Measurements from ENCODE around the gene PSMB3. TPM values are rescaled to one million over a fixed set of nuclear protein-coding genes. Genes with fewer than 3 reads are reported as not detected.
A peak's percentile ranks its signal among the peaks of the same experiment; 100 is the strongest.
"Not testable (repeated sequence)": the region's sequence is repeated elsewhere in the genome, so short reads cannot be mapped to it uniquely, and the experiment has no call there.

The PSMB3 gene
- total RNA-seq, 1 experiment from 2014 or later = 479 TPM

DNA sequence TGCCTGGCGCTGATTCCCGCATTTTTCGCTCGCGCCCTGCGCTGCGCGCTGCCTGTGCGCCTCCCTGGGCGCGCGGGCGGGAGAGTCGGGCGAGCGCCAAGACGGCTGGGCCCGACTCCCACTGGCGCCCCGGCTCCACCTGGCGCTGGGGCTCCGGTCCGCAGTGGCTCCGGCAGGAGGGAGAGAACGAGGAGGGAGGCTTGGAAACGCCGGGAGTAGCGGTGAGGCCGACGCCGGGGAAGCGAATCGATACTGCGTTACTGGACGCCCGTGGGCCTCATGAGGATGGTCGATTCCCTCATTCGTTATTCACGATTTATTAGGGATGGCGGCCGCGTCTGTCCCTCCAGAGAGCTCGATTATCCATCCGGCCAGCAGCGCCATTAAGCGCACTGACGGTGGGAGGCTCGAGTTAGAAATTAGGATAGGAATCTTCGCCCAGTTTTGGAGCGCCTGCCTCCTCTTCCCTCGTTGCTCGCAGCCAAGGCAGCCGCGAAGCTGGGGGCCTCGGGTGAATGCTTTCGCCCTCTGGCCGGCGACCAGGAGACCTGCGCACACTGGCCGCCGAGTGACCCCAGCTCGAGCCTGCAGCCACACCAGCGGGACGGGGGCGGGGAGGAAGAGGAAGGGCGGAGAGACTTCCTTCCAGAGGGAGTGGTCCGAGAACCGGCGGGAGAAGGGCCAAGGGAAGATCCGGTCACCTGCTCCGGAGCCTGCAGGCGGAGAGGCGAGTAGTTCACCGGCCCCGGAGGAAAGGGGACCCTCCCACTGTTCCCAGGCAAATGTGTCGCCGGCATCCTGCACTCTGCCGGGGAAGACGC is 3.1 kb upstream of the PSMB3 start:
- DNase-seq (ENCODE audit: low read depth) = peak; percentile 86

GRCh38 chr17:38750044-38750311 is 2.6 kb upstream of the PSMB3 start:
- no peak for DNase-seq (ENCODE audit: low read depth)

DNA sequence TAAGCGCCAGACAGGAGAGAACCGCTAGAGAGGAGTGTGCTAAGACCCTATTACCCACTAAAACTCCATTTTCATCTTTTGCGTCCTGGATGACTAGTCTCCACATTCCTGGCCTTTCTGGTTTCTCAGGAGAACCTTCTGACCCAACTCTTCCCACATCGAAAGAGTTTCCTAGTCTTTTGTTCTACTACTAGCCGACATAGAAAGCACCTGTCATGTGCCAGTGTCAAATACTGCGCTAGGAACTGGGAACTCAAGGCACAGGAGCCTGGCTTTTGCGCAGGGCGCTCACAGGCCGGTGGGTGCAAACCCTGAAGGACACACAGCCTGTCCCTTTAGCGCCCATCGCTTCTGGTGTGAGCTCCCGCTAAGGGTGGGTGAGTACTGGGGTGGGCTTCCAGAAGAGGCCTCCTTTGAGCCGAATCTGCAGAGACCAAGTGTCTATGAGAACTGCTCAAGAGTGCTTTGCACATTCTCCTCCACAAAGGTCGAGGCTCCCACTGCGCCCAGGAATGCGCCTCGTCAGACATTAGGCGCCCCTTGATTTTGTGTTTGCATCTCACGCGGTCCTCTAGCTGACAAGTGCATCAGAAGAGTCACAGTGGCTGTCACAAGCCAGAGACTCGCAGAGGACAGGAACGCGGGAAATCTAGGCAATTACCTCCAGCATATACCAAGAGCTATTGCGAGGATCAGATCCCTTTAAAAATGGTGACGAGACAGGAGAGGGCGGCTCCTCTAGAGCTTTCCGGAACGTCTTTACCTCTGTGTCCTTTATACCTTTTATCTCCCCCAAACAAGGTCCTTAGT is 2.0 kb upstream of the PSMB3 start:
- DNase-seq (ENCODE audit: low read depth) = no peak

DNA sequence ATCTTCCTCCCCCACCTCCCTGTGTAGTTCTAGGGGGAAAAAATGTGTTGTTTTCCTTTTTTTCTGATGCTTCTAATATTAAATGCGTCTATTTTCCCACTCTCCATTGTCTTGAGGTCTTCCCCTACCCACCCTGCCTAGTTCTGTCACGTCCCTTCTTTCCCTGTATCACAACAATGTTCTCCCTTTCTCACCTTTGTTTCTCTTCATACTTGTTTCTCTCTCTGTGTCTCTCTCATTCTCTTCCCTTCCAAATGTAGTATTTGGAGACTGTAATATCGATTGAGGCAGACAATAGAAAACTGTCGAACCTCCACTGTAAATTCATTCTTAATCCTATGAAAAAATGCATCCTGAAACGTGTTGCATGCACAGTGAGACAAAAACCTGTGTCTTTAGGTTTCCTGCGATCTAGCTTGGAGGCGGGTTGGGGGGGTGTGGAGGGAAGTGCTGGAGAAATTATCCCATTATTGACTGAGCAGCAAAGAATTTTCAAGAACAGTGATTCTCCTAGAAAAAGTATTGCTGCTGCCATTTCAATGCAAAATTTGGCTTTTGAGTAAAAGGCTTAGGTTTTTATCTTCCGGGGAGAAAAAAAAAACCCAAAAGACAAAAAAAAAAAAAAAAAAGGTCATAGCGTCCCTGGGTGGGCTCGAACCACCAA is 1.3 kb upstream of the PSMB3 start:
- DNase-seq (ENCODE audit: low read depth) = no peak

DNA sequence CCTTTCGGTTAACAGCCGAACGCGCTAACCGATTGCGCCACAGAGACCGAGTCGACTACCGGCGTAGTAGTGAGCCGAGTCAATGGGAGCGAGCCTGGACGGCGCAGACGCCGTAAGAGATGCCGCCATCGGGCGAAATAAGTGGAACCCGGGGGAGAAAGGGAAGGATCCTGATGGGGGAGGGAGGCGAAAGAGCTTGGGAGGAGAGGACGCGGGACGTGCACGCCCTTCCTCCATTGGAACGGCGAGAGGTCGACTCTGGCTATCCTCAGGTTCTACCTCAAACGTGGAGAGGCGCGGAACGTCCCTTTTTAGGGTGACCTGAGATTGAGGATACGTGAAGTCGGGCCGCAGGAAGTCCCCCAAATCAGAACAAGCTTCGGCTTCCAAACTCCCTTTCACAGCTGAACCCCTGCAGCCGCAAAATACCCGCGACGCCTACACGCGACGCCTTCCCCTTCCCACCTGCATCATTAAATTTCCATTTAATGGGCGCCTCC is 683 bp upstream of the PSMB3 start:
- DNase-seq (ENCODE audit: low read depth) = peak; percentile 76

DNA sequence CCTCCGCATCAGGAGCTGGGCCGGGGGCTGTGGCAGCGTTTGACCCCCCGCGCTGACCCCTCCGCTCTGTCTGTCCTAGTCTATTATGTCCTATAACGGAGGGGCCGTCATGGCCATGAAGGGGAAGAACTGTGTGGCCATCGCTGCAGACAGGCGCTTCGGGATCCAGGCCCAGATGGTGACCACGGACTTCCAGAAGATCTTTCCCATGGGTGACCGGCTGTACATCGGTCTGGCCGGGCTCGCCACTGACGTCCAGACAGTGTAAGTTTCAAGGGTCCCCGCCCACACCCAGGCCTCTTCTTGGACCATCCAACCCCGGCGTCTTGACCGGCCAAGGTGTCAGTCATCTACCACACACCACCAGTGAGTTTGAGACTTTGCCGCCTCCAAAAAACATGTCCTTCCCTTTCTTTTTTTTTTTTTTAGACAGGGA is 548 bp downstream of the PSMB3 start:
- DNase-seq (ENCODE audit: low read depth) = no peak

GRCh38 chr17:38761612-38762011 is 9.1 kb downstream of the PSMB3 start:
- no peak for DNase-seq (ENCODE audit: low read depth)

DNA sequence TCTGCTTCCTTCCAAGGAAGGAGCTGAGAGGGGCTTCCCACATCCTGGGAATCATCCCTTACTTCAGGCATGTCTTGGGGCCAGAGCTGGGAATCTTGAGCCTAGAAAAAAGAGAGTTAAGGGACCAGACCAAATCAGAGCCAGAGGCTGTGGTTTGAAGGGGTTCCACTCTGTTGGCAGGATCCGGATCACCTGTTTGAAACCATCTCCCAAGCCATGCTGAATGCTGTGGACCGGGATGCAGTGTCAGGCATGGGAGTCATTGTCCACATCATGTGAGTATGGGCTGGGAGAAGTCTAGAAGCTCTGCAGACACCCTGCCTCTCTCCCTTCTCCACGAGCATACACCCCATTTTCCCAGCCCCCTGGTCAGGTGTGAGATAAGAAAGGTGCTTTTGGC is 9.7 kb downstream of the PSMB3 start:
- no peak for DNase-seq (ENCODE audit: low read depth)

GRCh38 chr17:38766341-38766740 is 13.8 kb downstream of the PSMB3 start:
- DNase-seq (ENCODE audit: low read depth) = no peak

DNA sequence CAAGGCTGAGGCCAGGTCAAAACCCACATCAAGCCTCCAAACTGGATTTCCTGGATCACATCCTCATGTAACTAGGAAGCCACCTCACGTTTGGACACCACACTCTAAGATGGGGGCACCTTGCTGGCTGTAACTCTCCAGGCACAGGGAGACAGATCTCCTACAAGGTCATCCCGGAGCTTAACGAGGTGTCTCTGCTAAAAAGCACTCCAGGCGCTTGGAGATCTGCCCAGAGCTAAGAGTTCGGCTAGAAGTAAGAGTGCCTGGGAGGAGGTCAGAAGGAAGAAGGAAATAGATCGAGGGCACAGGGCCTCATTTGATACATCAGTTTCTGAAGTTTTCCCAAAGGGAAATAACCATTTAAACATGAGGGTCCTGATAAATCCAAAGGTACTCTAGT is 15.9 kb downstream of the PSMB3 start:
- DNase-seq (ENCODE audit: low read depth) = no peak

DNA sequence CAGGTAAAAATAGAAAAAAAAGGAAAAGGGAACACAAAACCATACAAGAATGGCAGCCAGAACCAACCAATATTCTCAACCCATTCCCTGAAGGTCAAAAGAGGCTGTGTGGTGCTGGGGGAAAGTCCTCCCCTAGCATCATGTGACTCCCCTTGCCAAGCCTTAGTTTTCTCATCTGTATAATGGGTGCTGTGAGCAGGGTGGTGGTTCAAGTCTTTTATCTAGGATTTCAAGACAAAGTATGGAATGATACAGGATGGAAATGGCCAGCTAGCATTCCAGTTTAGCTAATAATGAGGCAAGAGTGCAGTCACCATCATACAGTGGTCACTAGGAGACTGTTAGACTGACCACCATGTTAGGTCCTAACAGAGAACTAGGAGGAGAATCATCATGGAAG is 20.7 kb downstream of the PSMB3 start:
- no peak for DNase-seq (ENCODE audit: low read depth)

GRCh38 chr17:38777641-38778250 is 25.2 kb downstream of the PSMB3 start:
- no peak for DNase-seq (ENCODE audit: low read depth)

DNA sequence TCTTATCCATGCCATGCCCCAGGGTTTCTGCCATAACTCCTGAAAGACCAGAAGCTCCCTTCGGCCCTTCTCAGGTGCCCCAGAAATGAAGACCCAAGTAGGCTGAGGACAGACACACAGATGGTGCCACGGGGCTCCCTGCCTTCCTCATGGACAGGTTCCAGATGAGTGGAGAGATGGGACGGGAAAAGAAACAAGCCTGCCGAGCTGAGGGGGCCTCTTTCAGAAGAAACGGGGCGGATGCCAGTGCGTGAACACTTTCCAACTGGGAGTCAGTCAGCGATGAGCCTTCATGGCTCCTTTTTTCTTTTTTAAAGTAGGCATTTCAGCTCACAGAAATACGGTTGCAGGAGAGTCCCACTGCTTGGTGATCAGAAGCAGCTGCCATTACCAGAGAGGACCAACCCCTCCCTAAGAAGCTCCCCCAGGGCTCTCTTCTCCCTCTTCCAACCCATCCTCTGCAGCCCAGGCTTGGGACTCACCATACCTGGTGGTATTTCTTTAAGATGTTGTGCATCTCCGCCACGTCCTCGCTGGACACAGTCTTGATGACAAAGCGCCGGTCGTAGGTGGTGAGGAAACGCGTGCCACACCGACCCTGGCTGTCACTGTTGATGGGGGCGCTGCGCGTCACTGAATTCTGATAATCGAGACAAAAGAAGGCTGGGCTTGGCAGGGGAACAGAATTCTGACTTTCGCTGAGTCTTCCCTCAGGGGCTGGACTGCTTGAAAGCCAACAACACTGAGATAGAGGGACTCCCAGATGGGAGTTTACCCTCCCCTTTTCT is 27.6 kb downstream of the PSMB3 start:
- DNase-seq (ENCODE audit: low read depth) = no peak

DNA sequence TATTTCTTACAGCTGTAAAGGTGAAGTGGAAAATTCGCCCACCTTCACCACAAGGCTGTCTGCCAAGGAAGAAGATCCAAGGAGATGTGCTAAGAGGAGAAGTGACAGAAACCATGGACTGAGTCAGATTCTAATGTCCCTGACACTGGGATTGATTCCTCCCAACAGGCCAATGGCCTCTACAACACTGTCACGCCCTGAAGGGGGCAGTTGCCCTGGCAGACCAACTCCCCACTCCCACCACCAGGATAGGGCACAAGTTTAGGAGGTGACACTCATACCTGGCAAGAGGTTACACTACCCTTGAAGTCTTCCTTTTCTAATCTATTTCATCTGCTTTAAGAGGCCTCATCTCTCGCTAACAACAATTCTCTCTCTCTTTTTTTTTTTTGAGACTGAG is 30.7 kb downstream of the PSMB3 start:
- DNase-seq (ENCODE audit: low read depth) = no peak

DNA sequence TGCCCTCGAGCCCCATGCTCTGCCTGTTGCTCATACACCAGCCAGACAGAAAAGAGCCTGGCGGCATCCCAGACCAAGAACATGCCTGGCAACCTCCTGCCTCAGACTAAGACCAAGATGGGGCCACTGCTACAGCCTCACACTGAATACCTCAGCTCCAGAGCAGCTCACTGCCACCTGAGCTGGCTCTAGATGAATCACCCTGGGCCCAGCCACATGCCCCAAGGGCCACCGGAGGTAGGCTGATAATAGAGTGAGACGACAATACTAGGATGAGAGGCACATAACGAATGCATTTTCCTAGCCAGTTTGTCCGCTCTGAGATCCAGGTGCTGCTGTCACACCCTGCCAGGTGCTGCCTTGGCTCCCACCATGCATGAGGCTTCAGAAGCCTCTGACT is 33.8 kb downstream of the PSMB3 start:
- no peak for DNase-seq (ENCODE audit: low read depth)

GRCh38 chr17:38787999-38788398 is 35.5 kb downstream of the PSMB3 start:
- not testable (repeated sequence) for DNase-seq (ENCODE audit: low read depth)

DNA sequence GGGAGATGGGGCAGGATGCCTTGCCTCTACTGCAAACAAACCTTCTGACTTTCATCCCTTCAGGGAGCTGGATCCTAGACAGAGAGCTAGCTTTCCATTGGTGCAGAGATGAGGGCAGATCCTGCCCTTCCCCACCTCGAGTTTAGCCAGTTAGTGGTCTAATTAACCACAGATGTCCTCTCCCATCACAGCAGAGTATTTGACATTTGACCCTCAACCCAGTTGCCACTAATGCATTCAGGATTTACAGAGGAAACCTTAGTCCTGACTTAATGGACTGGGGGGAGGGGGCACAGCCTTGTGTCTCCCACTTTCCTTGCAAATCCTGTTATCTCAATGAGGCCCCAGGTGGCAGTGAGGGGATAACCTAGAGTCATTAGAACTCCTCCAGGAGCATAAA is 36.6 kb downstream of the PSMB3 start:
- DNase-seq (ENCODE audit: low read depth) = peak; percentile 42

GRCh38 chr17:38790148-38790707 is 37.7 kb downstream of the PSMB3 start:
- not testable (repeated sequence) for DNase-seq (ENCODE audit: low read depth)

DNA sequence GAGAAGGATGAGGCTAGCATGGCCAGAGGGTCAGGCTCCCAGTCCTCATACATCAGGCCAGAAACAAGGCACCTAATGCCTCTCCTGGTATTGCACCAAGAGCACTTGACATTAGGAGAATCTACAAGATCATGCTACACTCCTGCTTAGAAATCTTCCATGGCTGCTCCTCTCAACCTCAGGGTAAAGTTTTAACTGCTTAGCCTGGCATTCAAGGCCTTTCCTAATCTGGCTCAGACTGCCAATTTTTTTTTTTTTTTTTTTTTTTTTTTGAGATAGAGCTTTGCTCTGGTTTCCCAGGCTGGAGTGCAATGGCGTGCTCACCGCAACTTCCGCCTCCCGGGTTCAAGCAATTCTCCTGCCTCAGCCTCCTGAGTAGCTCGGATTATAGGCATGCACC is 38.6 kb downstream of the PSMB3 start:
- no peak for DNase-seq (ENCODE audit: low read depth)

DNA sequence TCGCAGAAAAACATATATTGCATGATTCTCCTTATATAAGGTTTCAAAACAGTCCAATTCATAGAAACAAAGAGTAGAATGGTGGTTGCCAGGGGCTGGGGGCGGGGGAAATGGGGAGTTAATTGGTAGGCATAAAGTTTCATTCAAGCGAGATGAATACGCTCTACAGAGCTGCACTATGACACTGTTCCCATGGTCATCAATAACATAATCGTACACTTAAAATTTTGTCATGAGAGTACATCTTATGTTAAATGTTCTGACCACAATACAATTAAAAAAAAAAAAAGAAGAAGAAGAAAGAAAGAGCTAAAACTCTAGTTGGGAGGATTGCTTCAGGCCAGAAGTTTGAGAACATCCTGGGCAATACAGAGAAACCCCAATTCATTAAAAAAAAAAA is 41.7 kb downstream of the PSMB3 start:
- no peak for DNase-seq (ENCODE audit: low read depth)

Data from RPMI7951 (cell line).